Kidney (tissue), 14 donors: ENCODE results near the gene CRABP2. TPM values are rescaled to one million over a fixed set of nuclear protein-coding genes. Genes with fewer than 3 reads are reported as not detected.
A peak's percentile ranks its signal among the peaks of the same experiment; 100 is the strongest.

Experiments used
- DNase-seq, 5 donors: peaks; one replicate each; pipeline ENCODE4 v3.0.0-alpha.2; 2013 to 2020
- FAIRE-seq: peaks from 2 replicates; lab custom pipeline; 2012; peaks lifted over from hg19 to GRCh38; lab: Jason Lieb, UNC
- H3K27ac ChIP-seq, 2 donors: one replicate each; pipeline ENCODE4 v1.7.0; 2013; ENCODE audit warnings: low read depth in 2 of 2, low read length in 2 of 2, inconsistent platforms in 1 of 2
- H3K27me3 ChIP-seq: one replicate; pipeline ENCODE4 v1.7.1; 2013; ENCODE audit warnings: low read length, inconsistent platforms; ENCODE audit not compliant: control insufficient read depth, insufficient read depth
- H3K36me3 ChIP-seq, 3 donors: one replicate each; pipeline versions ENCODE4 v1.7.0 to v1.7.1; 2013; ENCODE audit warnings: low read length in 3 of 3, control low read depth in 1 of 3, inconsistent platforms in 1 of 3; ENCODE audit not compliant: insufficient read depth in 3 of 3, control insufficient read depth in 2 of 3
- H3K4me1 ChIP-seq, 3 donors: one replicate each; pipeline versions ENCODE4 v1.7.0 to v1.7.1; 2013; ENCODE audit warnings: low read length in 3 of 3, inconsistent platforms in 1 of 3, low read depth in 1 of 3; ENCODE audit not compliant: control insufficient read depth in 2 of 3, insufficient read depth in 2 of 3
- H3K4me3 ChIP-seq, 3 donors: one replicate each; pipeline versions ENCODE4 v1.7.0 to v1.8.1; 2013; ENCODE audit warnings: low read length in 3 of 3, control low read depth in 1 of 3, inconsistent platforms in 1 of 3
- H3K9ac ChIP-seq, 3 donors: one replicate each; pipeline versions ENCODE4 v1.7.0 to v1.7.1; 2013; ENCODE audit warnings: low read length in 3 of 3, control low read depth in 1 of 3, inconsistent platforms in 1 of 3
- H3K9me3 ChIP-seq, 3 donors: one replicate each; pipeline versions ENCODE4 v1.7.0 to v1.7.1; 2013; ENCODE audit warnings: low read length in 3 of 3, control low read depth in 1 of 3, inconsistent platforms in 1 of 3; ENCODE audit not compliant: control insufficient read depth in 2 of 3, insufficient read depth in 1 of 3
- intact Hi-C: fragments of 100-400 bp; cut with DNase I; formaldehyde crosslinking; loops from one replicate; pipeline ENCODE4 v1.11.1; 2022
- polyA plus RNA-seq: library from polyadenylated mRNA; stranded (reverse); fragments of 350-450 nt; fragmentation: Illumina TruSeq; extraction: RNeasy Lipid Tissue Mini Kit (QIAGEN cat#74804); gene quantifications from one replicate; pipeline ENCODE4 v1.2.3, GENCODE V29; 2014; ENCODE audit warnings: low read depth, low replicate concordance; ENCODE audit not compliant: insufficient read depth
- total RNA-seq: library from RNA; stranded (reverse); fragmentation: NEBNext Ultra II Directional; extraction: Animal tissue kit (Norgen Biotek cat#: 25700); gene quantifications from one replicate; pipeline ENCODE4 v1.2.1, GENCODE V29; 2021
- TF ChIP-seq, protein P1 (sequence below): IDR thresholded peaks from 3 replicates; pipeline ENCODE4 v1.5.1; 2012; ENCODE audit warnings: mild to moderate bottlenecking, moderate library complexity, borderline replicate concordance; ENCODE audit not compliant: insufficient read depth; ENCODE audit errors: extremely low read depth
- donor health status: control.
- donor health status: control.
- donor health status: control.
- donor health status: control.
- donor health status: control.
- donor health status: DM: yes; HTN: yes; CAD: no.
- donor health status: Normal renal cell carcinoma (clear cell type).

The CRABP2 gene
- total and polyA plus RNA-seq, 2 donors from 2014 or later: 15.2 to 21.6 TPM

DNA sequence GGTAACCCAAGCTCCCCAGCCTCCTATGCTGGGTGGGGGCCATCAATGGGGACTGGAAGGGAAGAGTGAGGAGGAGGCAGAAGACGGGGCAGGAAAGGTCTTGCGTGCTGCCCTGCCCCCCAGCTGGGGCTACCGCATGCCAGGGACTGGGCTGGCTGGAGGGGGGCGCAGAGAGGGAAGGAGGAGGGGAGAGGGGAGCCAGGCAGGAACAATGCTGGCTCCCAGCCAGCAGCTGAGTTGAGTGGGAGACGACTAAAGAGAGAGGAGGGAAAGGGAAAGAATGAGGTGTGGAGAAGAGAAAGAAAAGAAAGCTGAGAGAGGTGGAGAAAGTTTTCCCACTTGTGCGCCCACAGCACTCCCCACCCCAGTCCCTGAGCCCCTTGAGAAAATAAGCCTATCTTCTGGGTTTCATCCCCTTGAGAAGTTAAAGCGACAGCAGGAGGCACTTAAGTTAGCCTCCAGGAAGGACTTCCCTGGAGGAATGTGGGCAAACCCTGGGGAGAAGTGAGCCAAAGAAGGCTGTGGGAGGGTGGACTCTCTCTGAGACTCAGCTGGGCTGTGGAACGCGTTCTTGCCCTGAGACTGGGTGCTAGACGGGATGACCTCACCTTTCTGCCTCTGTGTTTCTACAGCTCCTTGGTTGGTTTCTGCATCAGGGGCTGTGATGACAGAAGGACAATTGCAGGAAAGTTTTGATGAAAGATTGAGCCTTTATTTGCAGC is 15.3 kb downstream of the CRABP2 start:
- no peak overlapping the region for H3K9ac ChIP-seq

DNA sequence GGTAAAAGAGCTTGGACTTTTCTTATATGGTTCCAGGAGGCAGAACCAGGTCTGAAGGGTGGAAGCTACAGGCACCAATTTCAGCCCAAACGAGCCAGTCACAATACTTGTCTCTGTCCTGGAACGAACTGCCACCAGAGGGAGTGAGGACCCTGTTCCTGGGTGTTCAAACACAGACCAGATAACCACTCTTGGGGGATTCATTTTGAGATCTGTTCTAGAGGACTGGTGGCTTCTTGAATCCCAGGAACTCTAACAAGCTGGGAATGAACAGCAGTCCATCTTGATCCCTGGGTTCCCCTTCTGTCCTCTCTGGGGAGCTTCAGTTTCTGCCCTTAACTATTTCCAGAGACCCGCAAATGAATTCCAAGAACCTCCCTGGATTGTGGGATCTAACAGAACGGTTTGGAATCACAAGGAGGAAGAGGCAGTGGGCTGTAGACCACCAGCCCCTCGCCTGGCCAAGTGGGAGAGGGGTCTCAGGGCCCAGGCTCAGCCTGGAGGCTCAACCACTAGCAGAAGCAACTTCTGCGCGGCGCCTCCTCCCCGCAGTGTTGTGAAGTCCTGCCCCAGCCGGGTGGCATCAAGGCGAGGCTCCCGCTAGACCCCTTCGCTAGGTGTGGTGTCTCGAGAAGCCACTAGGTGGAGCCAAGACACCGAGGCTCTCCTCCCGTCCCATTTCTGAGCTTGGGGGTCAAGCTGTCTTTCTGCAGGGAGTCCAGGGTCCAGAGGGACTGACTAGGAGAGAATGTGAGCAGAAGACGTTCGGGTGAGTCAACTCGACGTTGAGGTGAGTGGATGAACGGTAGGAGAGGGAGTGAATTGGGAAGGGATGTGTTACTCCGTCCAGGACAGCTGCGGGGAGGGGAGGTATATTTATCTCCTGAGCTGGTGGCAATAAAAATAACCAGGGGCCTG is 16.1 kb downstream of the CRABP2 start:
- Histone ChIP-seq H3K36me3 (no peaks in the 10 kb centered on the region), H3K9me3 (no peaks in the 10 kb centered on the region), H3K4me1 (peaks cover 0 to 12% (median 6%) of the 10 kb centered on the region in 3 donors), H3K9ac (no peak overlapping the region), H3K27me3 (no peaks in the 10 kb centered on the region), H3K4me3 (peak overlapping the region in 1 of 3 donors; percentile 4), H3K27ac (no peak overlapping the region)
- TF ChIP-seq, protein P1, sequence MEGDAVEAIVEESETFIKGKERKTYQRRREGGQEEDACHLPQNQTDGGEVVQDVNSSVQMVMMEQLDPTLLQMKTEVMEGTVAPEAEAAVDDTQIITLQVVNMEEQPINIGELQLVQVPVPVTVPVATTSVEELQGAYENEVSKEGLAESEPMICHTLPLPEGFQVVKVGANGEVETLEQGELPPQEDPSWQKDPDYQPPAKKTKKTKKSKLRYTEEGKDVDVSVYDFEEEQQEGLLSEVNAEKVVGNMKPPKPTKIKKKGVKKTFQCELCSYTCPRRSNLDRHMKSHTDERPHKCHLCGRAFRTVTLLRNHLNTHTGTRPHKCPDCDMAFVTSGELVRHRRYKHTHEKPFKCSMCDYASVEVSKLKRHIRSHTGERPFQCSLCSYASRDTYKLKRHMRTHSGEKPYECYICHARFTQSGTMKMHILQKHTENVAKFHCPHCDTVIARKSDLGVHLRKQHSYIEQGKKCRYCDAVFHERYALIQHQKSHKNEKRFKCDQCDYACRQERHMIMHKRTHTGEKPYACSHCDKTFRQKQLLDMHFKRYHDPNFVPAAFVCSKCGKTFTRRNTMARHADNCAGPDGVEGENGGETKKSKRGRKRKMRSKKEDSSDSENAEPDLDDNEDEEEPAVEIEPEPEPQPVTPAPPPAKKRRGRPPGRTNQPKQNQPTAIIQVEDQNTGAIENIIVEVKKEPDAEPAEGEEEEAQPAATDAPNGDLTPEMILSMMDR: peak; percentile 89
- FAIRE-seq (no peak), DNase-seq (peak; percentile 90 to 96 (median 95))
- intact Hi-C loops: no loop called here

More for the DNA sequence above, 15.3 kb downstream of the CRABP2 start:
- DNase-seq (peak in 2 of 5 donors; percentile 90 to 91), FAIRE-seq (no peak)
- TF ChIP-seq, protein P1: no peak
- no peak overlapping the region for H3K27ac ChIP-seq
- no peaks in the 10 kb centered on the region for H3K27me3 ChIP-seq
- H3K9me3 ChIP-seq: no peaks in the 10 kb centered on the region
- peaks cover 0 to 12% (median 6%) of the 10 kb centered on the region in 3 donors for H3K4me1 ChIP-seq
- no peaks in the 10 kb centered on the region for H3K36me3 ChIP-seq
- intact Hi-C loops: no loop called here
- peak overlapping the region in 1 of 3 donors; percentile 42 for H3K4me3 ChIP-seq

DNA sequence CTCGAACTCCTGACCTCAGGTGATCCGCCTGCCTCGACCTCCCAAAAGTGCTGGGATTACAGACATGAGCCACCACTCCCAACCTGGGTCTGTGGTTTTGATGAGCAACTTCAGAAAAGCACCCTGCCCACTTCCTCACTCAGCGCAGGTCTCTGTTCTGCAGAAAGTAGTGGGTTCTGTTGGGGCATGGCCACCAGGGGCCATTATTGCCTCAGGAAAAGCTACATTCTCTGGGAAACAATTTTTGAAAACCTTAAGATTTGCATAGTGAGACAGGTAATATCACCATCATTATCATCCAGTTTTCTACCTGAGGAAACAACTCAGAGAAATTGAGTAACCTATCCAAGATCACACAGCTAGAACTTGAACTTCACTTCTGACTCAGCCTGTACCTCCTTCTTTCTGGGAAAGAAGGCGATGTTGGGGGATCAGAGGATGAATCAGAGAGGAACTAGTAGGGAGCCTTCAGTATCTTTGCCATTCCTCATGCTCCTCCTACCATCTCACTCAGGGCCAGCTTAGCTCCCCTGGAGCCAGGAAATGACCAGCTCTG is 21.1 kb downstream of the CRABP2 start:
- DNase-seq: no peak
- intact Hi-C loops: no loop called here

More for the DNA sequence above, 21.1 kb downstream of the CRABP2 start:
- TF ChIP-seq, protein P1: no peak
- Histone ChIP-seq H3K27ac (no peak overlapping the region), H3K4me3 (no peak overlapping the region), H3K9ac (no peak overlapping the region), H3K9me3 (no peaks in the 10 kb centered on the region), H3K4me1 (no peaks in the 10 kb centered on the region), H3K27me3 (no peaks in the 10 kb centered on the region), H3K36me3 (no peaks in the 10 kb centered on the region)
- no peak for FAIRE-seq
